ENCODE measurements around the gene UNKL.

DNA sequence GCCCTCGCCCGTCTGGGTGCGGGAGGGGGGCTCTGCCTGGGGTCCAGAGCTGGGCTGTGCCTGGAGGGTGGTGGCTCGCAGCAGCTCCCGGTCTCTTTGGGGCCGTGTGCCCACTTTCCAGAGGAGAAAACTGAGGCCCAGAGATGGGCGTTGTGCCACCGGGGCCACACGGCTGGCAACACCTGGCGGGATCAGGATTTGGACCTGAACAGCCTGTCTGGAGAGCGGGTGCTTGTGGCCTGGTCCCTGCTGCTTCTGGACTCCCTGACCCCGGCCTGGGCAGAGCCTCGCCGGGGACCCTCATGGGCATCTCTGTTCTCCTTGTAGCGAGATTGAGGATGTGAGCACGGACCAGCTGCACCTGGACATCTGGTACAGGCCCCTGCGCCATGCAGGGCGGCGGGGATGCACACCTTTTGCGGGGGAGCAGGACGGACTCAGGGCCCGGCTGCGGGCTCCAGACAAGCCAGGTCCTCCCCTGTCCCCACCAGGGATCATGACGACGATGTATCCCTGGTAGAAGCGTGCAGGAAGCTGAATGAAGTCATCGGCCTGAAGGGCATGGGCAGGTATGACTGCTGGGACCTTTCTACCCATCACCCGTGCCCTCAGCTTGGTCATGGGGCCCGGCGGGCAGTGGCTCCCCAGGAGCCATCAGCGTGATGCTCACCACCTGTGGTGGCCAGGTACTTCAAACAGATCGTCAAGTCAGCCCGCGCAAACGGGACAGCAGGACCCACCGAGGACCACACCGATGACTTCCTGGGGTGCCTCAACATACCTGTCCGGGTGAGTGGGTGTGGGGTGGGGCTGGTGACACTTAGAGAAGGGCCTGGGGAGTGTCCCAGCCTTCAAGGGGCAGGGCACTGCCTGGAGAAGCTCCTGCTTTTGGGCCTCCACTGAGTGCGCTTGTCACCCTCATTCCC lies 72.7 kb downstream of the UNKL start:
- no peak for TF ChIP-seq EZH2 (IDR thresholded peaks at IDR 0.05; ENCODE audit: insufficient read depth, poor library complexity, severe bottlenecking)
- no peak for TF ChIP-seq EZH2phosphoT487 (IDR thresholded peaks at IDR 0.05; ENCODE audit: insufficient read depth, low read depth)

Data from GM23248 (cell line).